MCF 10A (cell line): ENCODE measurements around the gene SPACDR. TPM values are rescaled to one million over a fixed set of nuclear protein-coding genes. Genes with fewer than 3 reads are reported as not detected.

Source experiments
- BruUV-seq: library from RNA; stranded (reverse); fragments of 400-500 nt; replicated peaks from 2 replicates; lab custom pipeline; 2021; lab: Mats Ljungman, UMichigan
- CTCF ChIA-PET: fragments of 300-600 bp; sonication (Branson Sonifier 250); formaldehyde crosslinking; extraction: SDS; loops from one replicate; lab custom pipeline; 2021; ENCODE audit warnings: antibody characterized with exemption, inconsistent platforms; lab: Yijun Ruan, JAX
- POLR2A ChIA-PET: fragments of 300-600, 350-650 bp; sonication (Branson Sonifier 250); formaldehyde crosslinking; extraction: SDS; loops from one replicate; lab custom pipeline; 2020; ENCODE audit warnings: antibody characterized with exemption, inconsistent platforms; lab: Yijun Ruan, JAX
- DNase-seq: peaks from one replicate; pipeline ENCODE4 v3.0.0-alpha.2; 2018; ENCODE audit not compliant: unreplicated experiment
- H3K27ac Mint-ChIP-seq: one replicate; pipeline ENCODE4 v1.8.0; 2022; ENCODE audit warnings: mild to moderate bottlenecking, low read depth, mixed read lengths; ENCODE audit not compliant: unreplicated experiment
- H3K27me3 Mint-ChIP-seq: one replicate; pipeline ENCODE4 v1.8.0; 2022; ENCODE audit warnings: mixed read lengths; ENCODE audit not compliant: insufficient read depth, unreplicated experiment
- H3K36me3 Mint-ChIP-seq: one replicate; pipeline ENCODE4 v1.8.0; 2022; ENCODE audit warnings: mild to moderate bottlenecking, moderate library complexity, mixed read lengths; ENCODE audit not compliant: insufficient read depth, unreplicated experiment
- H3K4me1 Mint-ChIP-seq: one replicate; pipeline ENCODE4 v1.8.0; 2022; ENCODE audit warnings: mixed read lengths; ENCODE audit not compliant: insufficient read depth, unreplicated experiment
- H3K4me3 Mint-ChIP-seq: one replicate; pipeline ENCODE4 v1.8.0; 2022; ENCODE audit warnings: mild to moderate bottlenecking, moderate library complexity, mixed read lengths; ENCODE audit not compliant: unreplicated experiment
- H3K9me3 Mint-ChIP-seq: one replicate; pipeline ENCODE4 v1.8.0; 2022; ENCODE audit warnings: mixed read lengths; ENCODE audit not compliant: unreplicated experiment
- CTCF ChIP-seq: fragments of 200-600 bp; IDR thresholded peaks from one replicate; pipeline ENCODE4 v1.8.0; 2022; ENCODE audit warnings: antibody characterized with exemption, mild to moderate bottlenecking; ENCODE audit not compliant: unreplicated experiment
- intact Hi-C: fragments of 100-400 bp; cut with micrococcal nuclease; formaldehyde crosslinking; loops from 2 replicates; pipeline ENCODE4 v1.14.1; 2022
- total RNA-seq: library from RNA; stranded (reverse); gene quantifications from 2 replicates; pipeline ENCODE4 v1.2.3, GENCODE V29; 2022

The SPACDR gene
- total RNA-seq, 1 experiment from 2014 or later, result 0.49 TPM

- peaks cover 17% of the 10 kb centered on the region for H3K36me3 Mint-ChIP-seq
- CTCF ChIA-PET, result interaction anchor here (0.6 to 4.8 kb wide), 5 partner anchors 11 to 88 kb away, joined by 3 to 45 read pairs (median 5); no protein-coding TSS in a partner anchor
- no TSS peak for BruUV-seq
- no peaks in the 10 kb centered on the region for H3K27me3 Mint-ChIP-seq
- H3K4me1 Mint-ChIP-seq, result peaks cover 12% of the 10 kb centered on the region
- peak overlapping the region; percentile 89 for H3K27ac Mint-ChIP-seq
- POLR2A ChIA-PET, result interaction anchor here (1.6 to 2.4 kb wide), 2 partner anchors 63 to 110 kb away, joined by 6 to 10 read pairs; partner anchors contain the start of genes AGFG2, FBXO24 and LRCH4
- DNase-seq, result no peak
- intact Hi-C loops, result loop anchor here (5.0 kb wide), 1 partner anchor 196 kb away; the partner anchor contains the start of gene GNB2
- H3K9me3 Mint-ChIP-seq, result no peaks in the 10 kb centered on the region
- no peak for TF ChIP-seq CTCF
- H3K4me3 Mint-ChIP-seq, result peak overlapping the region; percentile 93
Observed at GRCh38 chr7:100476101-100476780, 12.2 kb upstream of the SPACDR start.

- Mint-ChIP-seq H3K9me3 (no peaks in the 10 kb centered on the region), H3K36me3 (peaks cover 17% of the 10 kb centered on the region), H3K4me3 (peak overlapping the region; percentile 93), H3K27ac (peak overlapping the region; percentile 89), H3K4me1 (peaks cover 12% of the 10 kb centered on the region), H3K27me3 (no peaks in the 10 kb centered on the region)
- POLR2A ChIA-PET, result interaction anchor here (1.6 to 2.4 kb wide), 2 partner anchors 64 to 111 kb away, joined by 6 to 10 read pairs; partner anchors contain the start of genes AGFG2, FBXO24 and LRCH4
- TF ChIP-seq CTCF, result no peak
- no TSS peak for BruUV-seq
- intact Hi-C loops, result loop anchor here (5.0 kb wide), 1 partner anchor 197 kb away; the partner anchor contains the start of gene GNB2
- CTCF ChIA-PET, result interaction anchor here (1.1 to 3.4 kb wide), 2 partner anchors 87 to 89 kb away, joined by 5 to 18 read pairs; no protein-coding TSS in a partner anchor
- DNase-seq, result no peak
Observed at GRCh38 chr7:100475549-100475948, 11.5 kb upstream of the SPACDR start.

GRCh38 chr7:100472854-100473499 is 8.9 kb upstream of the SPACDR start:
- no TSS peak for BruUV-seq
- no peak for DNase-seq
- no peak for TF ChIP-seq CTCF
- peaks cover 17% of the 10 kb centered on the region for H3K36me3 Mint-ChIP-seq
- CTCF ChIA-PET, result interaction anchor here (0.6 to 3.0 kb wide), 2 partner anchors 83 to 87 kb away, joined by 3 to 12 read pairs; no protein-coding TSS in a partner anchor
- POLR2A ChIA-PET, result interaction anchor here (0.7 kb wide), 1 partner anchor 113 kb away, joined by 3 read pairs; the partner anchor contains the start of genes FBXO24 and LRCH4
- H3K4me1 Mint-ChIP-seq, result peaks cover 12% of the 10 kb centered on the region
- intact Hi-C loops, result no loop called here
- no peak overlapping the region for H3K4me3 Mint-ChIP-seq
- H3K27ac Mint-ChIP-seq, result no peak overlapping the region
- H3K27me3 Mint-ChIP-seq, result no peaks in the 10 kb centered on the region
- no peaks in the 10 kb centered on the region for H3K9me3 Mint-ChIP-seq
